WTC11 (cell line): ENCODE measurements around the gene TMTC2. TPM values are rescaled to one million over a fixed set of nuclear protein-coding genes. Genes with fewer than 3 reads are reported as not detected.

Experiments
- ATAC-seq: fragments of 200-7000 bp; cut with Tn5 transposase; 2 replicates; pipeline ENCODE4 v1.10.0; 2021; ENCODE audit warnings: mild to moderate bottlenecking, moderate library complexity
- CTCF ChIA-PET: fragments of 300-600 bp; sonication (Branson Sonifier 250); formaldehyde crosslinking; loops from one replicate; lab custom pipeline; 2021; ENCODE audit warnings: antibody characterized with exemption; lab: Charles Lee
- POLR2A ChIA-PET: fragments of 350-600 bp; sonication (Branson Sonifier 250); formaldehyde crosslinking; loops from one replicate; lab custom pipeline; 2021; ENCODE audit warnings: antibody characterized with exemption; lab: Charles Lee
- DNase-seq: peaks from one replicate; pipeline ENCODE4 v3.0.0; 2021; ENCODE audit warnings: low spot score
- H3K27ac Mint-ChIP-seq: 2 replicates; pipeline ENCODE4 v1.8.0; 2021; ENCODE audit warnings: mixed read lengths
- H3K27me3 Mint-ChIP-seq: 2 replicates; pipeline ENCODE4 v1.8.0; 2021; ENCODE audit warnings: low read depth, mild to moderate bottlenecking, moderate library complexity, mixed read lengths
- H3K36me3 Mint-ChIP-seq: 2 replicates; pipeline ENCODE4 v1.8.0; 2021; ENCODE audit warnings: mixed read lengths
- H3K4me1 Mint-ChIP-seq: 2 replicates; pipeline ENCODE4 v1.8.0; 2022; ENCODE audit warnings: mixed read lengths
- H3K4me3 Mint-ChIP-seq: 2 replicates; pipeline ENCODE4 v1.8.0; 2021; ENCODE audit warnings: mild to moderate bottlenecking, moderate library complexity, mixed read lengths
- H3K9me3 Mint-ChIP-seq: 2 replicates; pipeline ENCODE4 v1.8.0; 2021; ENCODE audit warnings: mixed read lengths
- ELF4 ChIP-seq: sonication (generic); formaldehyde crosslinking; IDR thresholded peaks from 2 replicates; pipeline ENCODE4 v1.8.1; 2022; ENCODE audit warnings: low read depth, mild to moderate bottlenecking, moderate library complexity, missing genetic modification reagents
- ESRRA ChIP-seq: sonication (generic); formaldehyde crosslinking; IDR thresholded peaks from 2 replicates; pipeline ENCODE4 v1.8.1; 2022; ENCODE audit warnings: mild to moderate bottlenecking, missing genetic modification reagents, borderline replicate concordance
- ETV6 ChIP-seq: sonication (generic); formaldehyde crosslinking; IDR thresholded peaks from 2 replicates; pipeline ENCODE4 v1.8.1; 2022; ENCODE audit warnings: mild to moderate bottlenecking, missing genetic modification reagents
- FOXP1 ChIP-seq: sonication (generic); formaldehyde crosslinking; IDR thresholded peaks from 2 replicates; pipeline ENCODE4 v1.8.0; 2022; ENCODE audit warnings: missing genetic modification reagents, mild to moderate bottlenecking, moderate library complexity, borderline replicate concordance
- GABPB1 ChIP-seq: sonication (generic); formaldehyde crosslinking; IDR thresholded peaks from 2 replicates; pipeline ENCODE4 v1.8.1; 2023; ENCODE audit warnings: mild to moderate bottlenecking, missing genetic modification reagents
- GRHL2 ChIP-seq: fragments of 250-450 bp; sonication (Bioruptor Pico); IDR thresholded peaks from 2 replicates; pipeline ENCODE4 v1.8.0; 2022; ENCODE audit warnings: mild to moderate bottlenecking, moderate library complexity; ENCODE audit not compliant: insufficient replicate concordance, severe bottlenecking
- KAT7 ChIP-seq: sonication (generic); formaldehyde crosslinking; IDR thresholded peaks from 2 replicates; pipeline ENCODE4 v1.8.1; 2023; ENCODE audit warnings: missing genetic modification reagents, mild to moderate bottlenecking, borderline replicate concordance
- MXD4 ChIP-seq: fragments of 250-450 bp; sonication (Bioruptor Pico); IDR thresholded peaks from 2 replicates; pipeline ENCODE4 v1.8.0; 2021; ENCODE audit warnings: mild to moderate bottlenecking, moderate library complexity, borderline replicate concordance
- NFE2L1 ChIP-seq: sonication (generic); formaldehyde crosslinking; IDR thresholded peaks from 2 replicates; pipeline ENCODE4 v1.8.1; 2023; ENCODE audit warnings: missing genetic modification reagents
- NR1H2 ChIP-seq: sonication (generic); formaldehyde crosslinking; IDR thresholded peaks from 2 replicates; pipeline ENCODE4 v1.9.0; 2021; ENCODE audit warnings: mild to moderate bottlenecking, moderate library complexity, missing genetic modification reagents
- NR2C2 ChIP-seq: sonication (generic); formaldehyde crosslinking; IDR thresholded peaks from 2 replicates; pipeline ENCODE4 v1.8.0; 2022; ENCODE audit warnings: mild to moderate bottlenecking, missing genetic modification reagents
- NR3C1 ChIP-seq: sonication (generic); formaldehyde crosslinking; conservative IDR thresholded peaks from 2 replicates; pipeline ENCODE4 v1.8.1; 2023; ENCODE audit warnings: low read depth, mild to moderate bottlenecking, missing genetic modification reagents
- RORB ChIP-seq: fragments of 250-450 bp; sonication (Bioruptor Pico); IDR thresholded peaks from 2 replicates; pipeline ENCODE4 v1.9.0; 2021; ENCODE audit warnings: mild to moderate bottlenecking
- SMAD3 ChIP-seq: sonication (generic); formaldehyde crosslinking; IDR thresholded peaks from 2 replicates; pipeline ENCODE4 v1.8.0; 2022; ENCODE audit warnings: missing genetic modification reagents, mild to moderate bottlenecking, borderline replicate concordance
- ZNF219 ChIP-seq: sonication (generic); formaldehyde crosslinking; IDR thresholded peaks from 2 replicates; pipeline ENCODE4 v1.8.0; 2023; ENCODE audit warnings: missing genetic modification reagents, mild to moderate bottlenecking, borderline replicate concordance
- ZNF317 ChIP-seq: sonication (generic); formaldehyde crosslinking; IDR thresholded peaks from 2 replicates; pipeline ENCODE4 v1.8.1; 2023; ENCODE audit warnings: low read depth, mild to moderate bottlenecking, moderate library complexity, missing genetic modification reagents, borderline replicate concordance
- ZNF396 ChIP-seq: fragments of 250-450 bp; sonication (Bioruptor Pico); IDR thresholded peaks from 2 replicates; pipeline ENCODE4 v1.8.0; 2021; ENCODE audit warnings: mild to moderate bottlenecking, moderate library complexity, borderline replicate concordance
- ZNF416 ChIP-seq: fragments of 250-450 bp; sonication (Bioruptor Pico); IDR thresholded peaks from 2 replicates; pipeline ENCODE4 v1.9.0; 2021; ENCODE audit warnings: mild to moderate bottlenecking, inconsistent platforms
- total RNA-seq: library from RNA; stranded (reverse); gene quantifications from 3 replicates; pipeline ENCODE4 v1.2.3, GENCODE V29; 2021
- TF ChIP-seq, protein P1 (sequence below): sonication (generic); formaldehyde crosslinking; IDR thresholded peaks from 2 replicates; pipeline ENCODE4 v1.8.1; 2022; ENCODE audit warnings: mild to moderate bottlenecking, missing genetic modification reagents, moderate library complexity, borderline replicate concordance
- TF ChIP-seq, protein P2 (sequence below): sonication (generic); formaldehyde crosslinking; IDR thresholded peaks from 2 replicates; pipeline ENCODE4 v1.8.0; 2022; ENCODE audit warnings: missing genetic modification reagents
- TF ChIP-seq, protein P3 (sequence below): fragments of 250-450 bp; sonication (Bioruptor Pico); IDR thresholded peaks from 2 replicates; pipeline ENCODE4 v1.8.0; 2021; ENCODE audit warnings: mild to moderate bottlenecking
- TF ChIP-seq, protein P4 (sequence below): sonication (generic); formaldehyde crosslinking; IDR thresholded peaks from 2 replicates; pipeline ENCODE4 v1.8.1; 2023; ENCODE audit warnings: mild to moderate bottlenecking, missing genetic modification reagents, moderate library complexity
- TF ChIP-seq, protein P5 (sequence below): sonication (generic); formaldehyde crosslinking; IDR thresholded peaks from 2 replicates; pipeline ENCODE4 v1.8.1; 2022; ENCODE audit warnings: mild to moderate bottlenecking, moderate library complexity, missing genetic modification reagents

Gene TMTC2
- total RNA-seq, 1 experiment from 2014 or later = 6.4 TPM

DNA sequence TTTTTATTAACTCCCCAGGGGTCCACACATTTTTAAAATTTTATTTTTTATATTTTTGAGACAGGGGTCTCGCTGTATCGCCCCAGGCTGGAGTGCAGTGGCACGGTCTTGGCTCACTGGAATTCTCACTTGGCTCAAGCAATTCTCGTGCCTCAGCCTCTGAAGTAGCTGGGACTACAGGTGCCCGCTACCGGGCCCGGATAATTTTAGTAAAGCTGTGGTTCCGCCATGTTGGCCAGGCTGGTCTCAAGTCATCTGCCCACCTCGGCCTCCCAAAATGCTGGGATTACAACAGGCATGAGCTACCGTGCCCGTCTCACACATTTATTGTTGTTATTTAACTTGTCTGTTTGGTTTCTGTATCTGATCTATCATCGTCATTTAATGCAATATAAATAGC, 307.4 kb downstream of the TMTC2 start:
- ChIA-PET POLR2A (no interaction called here), CTCF (interaction anchor here (1.1 to 2.1 kb wide), 2 partner anchors 308 to 396 kb away, joined by 4 to 9 read pairs; partner anchors contain the start of gene TMTC2)
- Mint-ChIP-seq H3K27ac (no peak overlapping the region), H3K4me1 (no peaks in the 10 kb centered on the region), H3K27me3 (no peaks in the 10 kb centered on the region), H3K4me3 (no peak overlapping the region), H3K9me3 (peaks cover 3% of the 10 kb centered on the region), H3K36me3 (peaks cover 3% of the 10 kb centered on the region)
- ATAC-seq = no peak
- DNase-seq = no peak
- no peak for TF ChIP-seq NR2C2 (CRISPR knock-in tag)
- TF ChIP-seq, protein P1, sequence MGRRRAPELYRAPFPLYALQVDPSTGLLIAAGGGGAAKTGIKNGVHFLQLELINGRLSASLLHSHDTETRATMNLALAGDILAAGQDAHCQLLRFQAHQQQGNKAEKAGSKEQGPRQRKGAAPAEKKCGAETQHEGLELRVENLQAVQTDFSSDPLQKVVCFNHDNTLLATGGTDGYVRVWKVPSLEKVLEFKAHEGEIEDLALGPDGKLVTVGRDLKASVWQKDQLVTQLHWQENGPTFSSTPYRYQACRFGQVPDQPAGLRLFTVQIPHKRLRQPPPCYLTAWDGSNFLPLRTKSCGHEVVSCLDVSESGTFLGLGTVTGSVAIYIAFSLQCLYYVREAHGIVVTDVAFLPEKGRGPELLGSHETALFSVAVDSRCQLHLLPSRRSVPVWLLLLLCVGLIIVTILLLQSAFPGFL = no peak
- TF ChIP-seq, protein P2, sequence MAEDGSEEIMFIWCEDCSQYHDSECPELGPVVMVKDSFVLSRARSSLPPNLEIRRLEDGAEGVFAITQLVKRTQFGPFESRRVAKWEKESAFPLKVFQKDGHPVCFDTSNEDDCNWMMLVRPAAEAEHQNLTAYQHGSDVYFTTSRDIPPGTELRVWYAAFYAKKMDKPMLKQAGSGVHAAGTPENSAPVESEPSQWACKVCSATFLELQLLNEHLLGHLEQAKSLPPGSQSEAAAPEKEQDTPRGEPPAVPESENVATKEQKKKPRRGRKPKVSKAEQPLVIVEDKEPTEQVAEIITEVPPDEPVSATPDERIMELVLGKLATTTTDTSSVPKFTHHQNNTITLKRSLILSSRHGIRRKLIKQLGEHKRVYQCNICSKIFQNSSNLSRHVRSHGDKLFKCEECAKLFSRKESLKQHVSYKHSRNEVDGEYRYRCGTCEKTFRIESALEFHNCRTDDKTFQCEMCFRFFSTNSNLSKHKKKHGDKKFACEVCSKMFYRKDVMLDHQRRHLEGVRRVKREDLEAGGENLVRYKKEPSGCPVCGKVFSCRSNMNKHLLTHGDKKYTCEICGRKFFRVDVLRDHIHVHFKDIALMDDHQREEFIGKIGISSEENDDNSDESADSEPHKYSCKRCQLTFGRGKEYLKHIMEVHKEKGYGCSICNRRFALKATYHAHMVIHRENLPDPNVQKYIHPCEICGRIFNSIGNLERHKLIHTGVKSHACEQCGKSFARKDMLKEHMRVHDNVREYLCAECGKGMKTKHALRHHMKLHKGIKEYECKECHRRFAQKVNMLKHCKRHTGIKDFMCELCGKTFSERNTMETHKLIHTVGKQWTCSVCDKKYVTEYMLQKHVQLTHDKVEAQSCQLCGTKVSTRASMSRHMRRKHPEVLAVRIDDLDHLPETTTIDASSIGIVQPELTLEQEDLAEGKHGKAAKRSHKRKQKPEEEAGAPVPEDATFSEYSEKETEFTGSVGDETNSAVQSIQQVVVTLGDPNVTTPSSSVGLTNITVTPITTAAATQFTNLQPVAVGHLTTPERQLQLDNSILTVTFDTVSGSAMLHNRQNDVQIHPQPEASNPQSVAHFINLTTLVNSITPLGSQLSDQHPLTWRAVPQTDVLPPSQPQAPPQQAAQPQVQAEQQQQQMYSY = no peak
- TF ChIP-seq ZNF396 (CRISPR knock-in tag) = no peak
- no peak for TF ChIP-seq ETV6 (CRISPR knock-in tag)

DNA sequence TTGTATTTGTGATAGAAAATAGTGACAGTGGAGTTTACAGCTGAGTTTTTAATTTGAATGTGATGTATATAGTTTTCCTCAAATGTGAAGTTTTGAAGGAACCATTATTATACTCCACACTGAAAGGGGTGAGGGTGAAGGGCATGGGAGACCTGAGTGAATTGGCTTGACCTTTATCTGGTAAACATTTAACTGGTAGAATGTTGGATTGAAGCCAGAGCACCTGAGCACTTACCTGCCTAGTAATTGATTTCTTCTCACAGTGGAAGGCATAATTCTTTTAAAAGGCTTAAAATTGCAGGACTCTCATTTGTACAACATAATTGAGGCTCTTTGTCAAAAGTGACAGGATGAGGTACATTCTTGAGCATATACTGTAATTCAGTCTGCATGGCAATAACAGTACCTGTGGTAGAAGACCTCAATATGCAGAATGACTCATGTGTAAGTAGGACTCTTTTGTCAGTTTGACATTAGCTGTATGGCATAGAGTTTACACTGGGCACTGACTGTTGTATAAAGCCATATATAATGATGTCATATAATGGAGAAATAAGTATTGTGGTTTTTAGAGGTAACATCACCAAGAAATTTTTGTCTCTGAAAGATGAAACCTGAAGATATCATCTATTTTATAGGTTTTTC, 309.6 kb downstream of the TMTC2 start:
- TF ChIP-seq, protein P3, sequence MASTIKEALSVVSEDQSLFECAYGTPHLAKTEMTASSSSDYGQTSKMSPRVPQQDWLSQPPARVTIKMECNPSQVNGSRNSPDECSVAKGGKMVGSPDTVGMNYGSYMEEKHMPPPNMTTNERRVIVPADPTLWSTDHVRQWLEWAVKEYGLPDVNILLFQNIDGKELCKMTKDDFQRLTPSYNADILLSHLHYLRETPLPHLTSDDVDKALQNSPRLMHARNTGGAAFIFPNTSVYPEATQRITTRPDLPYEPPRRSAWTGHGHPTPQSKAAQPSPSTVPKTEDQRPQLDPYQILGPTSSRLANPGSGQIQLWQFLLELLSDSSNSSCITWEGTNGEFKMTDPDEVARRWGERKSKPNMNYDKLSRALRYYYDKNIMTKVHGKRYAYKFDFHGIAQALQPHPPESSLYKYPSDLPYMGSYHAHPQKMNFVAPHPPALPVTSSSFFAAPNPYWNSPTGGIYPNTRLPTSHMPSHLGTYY (CRISPR knock-in tag) = no peak
- TF ChIP-seq NR3C1 (CRISPR knock-in tag) (no peak), ESRRA (CRISPR knock-in tag) (no peak), KAT7 (CRISPR knock-in tag) (no peak), GABPB1 (CRISPR knock-in tag) (no peak), ZNF219 (no peak), MXD4 (no peak), RORB (no peak), ZNF317 (CRISPR knock-in tag) (no peak), NFE2L1 (CRISPR knock-in tag) (no peak)
- CTCF ChIA-PET = no interaction called here
- H3K27me3 Mint-ChIP-seq = no peaks in the 10 kb centered on the region
- H3K4me1 Mint-ChIP-seq = peaks cover 6% of the 10 kb centered on the region
- no peak overlapping the region for H3K4me3 Mint-ChIP-seq
- peaks cover 22% of the 10 kb centered on the region for H3K9me3 Mint-ChIP-seq
- DNase-seq = no peak
- no peak for ATAC-seq
- H3K27ac Mint-ChIP-seq = no peak overlapping the region
- H3K36me3 Mint-ChIP-seq = peaks cover 21% of the 10 kb centered on the region
- POLR2A ChIA-PET = no interaction called here

DNA sequence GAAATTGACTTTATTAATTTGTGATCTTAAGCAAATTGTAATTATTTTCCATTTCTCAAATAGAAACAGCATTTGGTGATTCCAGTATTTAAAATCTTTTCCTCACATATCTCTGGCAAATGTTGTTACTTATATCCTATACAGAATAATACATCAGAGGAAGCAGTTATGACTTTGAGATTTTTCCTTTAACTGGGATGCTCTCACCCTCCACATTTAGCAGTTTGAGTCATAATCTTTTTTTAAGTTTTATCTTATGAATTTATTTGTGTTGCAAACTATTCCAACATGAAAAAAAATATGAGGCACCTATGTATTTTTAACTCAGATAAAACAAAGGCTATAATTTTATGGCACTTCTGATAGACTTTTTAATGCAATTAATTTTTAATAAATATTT, 311.8 kb downstream of the TMTC2 start:
- H3K27ac Mint-ChIP-seq = no peak overlapping the region
- H3K27me3 Mint-ChIP-seq = no peaks in the 10 kb centered on the region
- CTCF ChIA-PET = no interaction called here
- peaks cover 22% of the 10 kb centered on the region for H3K9me3 Mint-ChIP-seq
- DNase-seq = no peak
- peaks cover 16% of the 10 kb centered on the region for H3K4me1 Mint-ChIP-seq
- H3K4me3 Mint-ChIP-seq = no peak overlapping the region
- H3K36me3 Mint-ChIP-seq = peaks cover 23% of the 10 kb centered on the region
- TF ChIP-seq, protein P4, sequence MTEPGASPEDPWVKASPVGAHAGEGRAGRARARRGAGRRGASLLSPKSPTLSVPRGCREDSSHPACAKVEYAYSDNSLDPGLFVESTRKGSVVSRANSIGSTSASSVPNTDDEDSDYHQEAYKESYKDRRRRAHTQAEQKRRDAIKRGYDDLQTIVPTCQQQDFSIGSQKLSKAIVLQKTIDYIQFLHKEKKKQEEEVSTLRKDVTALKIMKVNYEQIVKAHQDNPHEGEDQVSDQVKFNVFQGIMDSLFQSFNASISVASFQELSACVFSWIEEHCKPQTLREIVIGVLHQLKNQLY (CRISPR knock-in tag) = no peak
- TF ChIP-seq GRHL2 (CRISPR knock-in tag) = no peak
- TF ChIP-seq ZNF317 (CRISPR knock-in tag) = no peak
- TF ChIP-seq SMAD3 (CRISPR knock-in tag) = no peak
- TF ChIP-seq, protein P5, sequence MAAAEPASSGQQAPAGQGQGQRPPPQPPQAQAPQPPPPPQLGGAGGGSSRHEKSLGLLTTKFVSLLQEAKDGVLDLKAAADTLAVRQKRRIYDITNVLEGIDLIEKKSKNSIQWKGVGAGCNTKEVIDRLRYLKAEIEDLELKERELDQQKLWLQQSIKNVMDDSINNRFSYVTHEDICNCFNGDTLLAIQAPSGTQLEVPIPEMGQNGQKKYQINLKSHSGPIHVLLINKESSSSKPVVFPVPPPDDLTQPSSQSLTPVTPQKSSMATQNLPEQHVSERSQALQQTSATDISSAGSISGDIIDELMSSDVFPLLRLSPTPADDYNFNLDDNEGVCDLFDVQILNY (CRISPR knock-in tag) = no peak
- no peak for TF ChIP-seq ZNF396 (CRISPR knock-in tag)
- TF ChIP-seq ESRRA (CRISPR knock-in tag) = no peak
- no peak for TF ChIP-seq ELF4
- no peak for TF ChIP-seq FOXP1 (CRISPR knock-in tag)
- no peak for TF ChIP-seq ZNF416
- TF ChIP-seq NFE2L1 (CRISPR knock-in tag) = no peak
- no peak for TF ChIP-seq RORB
- no peak for TF ChIP-seq NR1H2 (CRISPR knock-in tag)
- POLR2A ChIA-PET = no interaction called here
- ATAC-seq = no peak
